GM10847 (cell line): Measurements from ENCODE around the gene GPR158.

Experiments used
- POLR2A ChIP-seq: IDR thresholded peaks from 2 replicates; pipeline ENCODE4 v1.6.1; 2011; ENCODE audit not compliant: insufficient read length; ENCODE audit errors: extremely low read depth

GPR158 gene

GRCh38 chr10:25336330-25336729 lies 161.5 kb downstream of the GPR158 start:
- TF ChIP-seq POLR2A, result no peak

- no peak for TF ChIP-seq POLR2A
Measured at GRCh38 chr10:25338271-25338670, 163.5 kb downstream of the GPR158 start.

- TF ChIP-seq POLR2A, result no peak
Measured at GRCh38 chr10:25339966-25340365, 165.2 kb downstream of the GPR158 start.

GRCh38 chr10:25349520-25349919 lies 174.7 kb downstream of the GPR158 start:
- TF ChIP-seq POLR2A, result no peak

GRCh38 chr10:25356609-25357008 lies 181.8 kb downstream of the GPR158 start:
- no peak for TF ChIP-seq POLR2A

GRCh38 chr10:25357269-25357668 lies 182.5 kb downstream of the GPR158 start:
- TF ChIP-seq POLR2A, result no peak

GRCh38 chr10:25382029-25382810 lies 207.4 kb downstream of the GPR158 start:
- TF ChIP-seq POLR2A, result no peak

- TF ChIP-seq POLR2A, result no peak
Measured at GRCh38 chr10:25383686-25384085, 208.9 kb downstream of the GPR158 start.

GRCh38 chr10:25384618-25385017 lies 209.8 kb downstream of the GPR158 start:
- no peak for TF ChIP-seq POLR2A

GRCh38 chr10:25388188-25388861 lies 213.5 kb downstream of the GPR158 start:
- no peak for TF ChIP-seq POLR2A

GRCh38 chr10:25388862-25389206 lies 214.0 kb downstream of the GPR158 start:
- TF ChIP-seq POLR2A, result no peak

- no peak for TF ChIP-seq POLR2A
Measured at GRCh38 chr10:25390733-25391132, 215.9 kb downstream of the GPR158 start.

- TF ChIP-seq POLR2A, result no peak
Measured at GRCh38 chr10:25392132-25392531, 217.3 kb downstream of the GPR158 start.

- no peak for TF ChIP-seq POLR2A
Measured at GRCh38 chr10:25393621-25394020, 218.8 kb downstream of the GPR158 start.

- TF ChIP-seq POLR2A, result no peak
Measured at GRCh38 chr10:25398680-25399079, 223.9 kb downstream of the GPR158 start.

GRCh38 chr10:25405871-25406270 lies 231.1 kb downstream of the GPR158 start:
- no peak for TF ChIP-seq POLR2A

GRCh38 chr10:25417611-25418010 lies 242.8 kb downstream of the GPR158 start:
- no peak for TF ChIP-seq POLR2A
